Fibroblast of lung (primary cell): ENCODE measurements around the gene TNS1.

Experiments used
- EZH2 ChIP-seq: IDR thresholded peaks from 2 replicates; pipeline ENCODE4 v1.5.1; 2012; ENCODE audit warnings: low read length, control low read depth, mild to moderate bottlenecking; ENCODE audit errors: missing control alignments
- TF ChIP-seq, protein P1 (sequence below), 2 donors: IDR thresholded peaks in 1 of 2; conservative IDR thresholded peaks in 1 of 2; 1 replicate in 1 of 2; 2 replicates in 1 of 2; pipeline ENCODE4 v1.5.1; 2011 to 2012; ENCODE audit warnings: low read length in 2 of 2, control low read depth in 1 of 2, inconsistent platforms in 1 of 2, low read depth in 1 of 2, mild to moderate bottlenecking in 1 of 2

DNA sequence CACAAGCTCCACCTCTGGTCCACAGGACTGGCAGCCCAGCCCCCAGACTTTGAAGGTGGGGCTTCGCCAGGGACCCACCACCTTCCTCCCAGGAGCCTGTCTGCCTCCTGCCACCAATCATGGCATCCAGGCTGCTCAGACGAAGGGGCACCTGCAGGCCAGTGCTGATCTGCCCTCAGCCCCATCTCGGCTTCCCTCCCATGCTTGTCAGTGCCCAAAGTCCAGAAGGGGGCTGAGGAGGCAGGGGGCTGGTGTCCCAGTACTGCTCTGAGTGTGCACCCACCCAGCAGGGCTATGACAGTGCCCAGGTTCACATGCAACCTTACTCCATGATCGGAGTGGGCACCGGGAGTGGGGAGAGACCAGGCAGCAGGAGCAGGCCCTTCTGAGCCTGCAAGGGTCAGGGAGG is 40.9 kb upstream of the TNS1 start:
- TF ChIP-seq, protein P1, sequence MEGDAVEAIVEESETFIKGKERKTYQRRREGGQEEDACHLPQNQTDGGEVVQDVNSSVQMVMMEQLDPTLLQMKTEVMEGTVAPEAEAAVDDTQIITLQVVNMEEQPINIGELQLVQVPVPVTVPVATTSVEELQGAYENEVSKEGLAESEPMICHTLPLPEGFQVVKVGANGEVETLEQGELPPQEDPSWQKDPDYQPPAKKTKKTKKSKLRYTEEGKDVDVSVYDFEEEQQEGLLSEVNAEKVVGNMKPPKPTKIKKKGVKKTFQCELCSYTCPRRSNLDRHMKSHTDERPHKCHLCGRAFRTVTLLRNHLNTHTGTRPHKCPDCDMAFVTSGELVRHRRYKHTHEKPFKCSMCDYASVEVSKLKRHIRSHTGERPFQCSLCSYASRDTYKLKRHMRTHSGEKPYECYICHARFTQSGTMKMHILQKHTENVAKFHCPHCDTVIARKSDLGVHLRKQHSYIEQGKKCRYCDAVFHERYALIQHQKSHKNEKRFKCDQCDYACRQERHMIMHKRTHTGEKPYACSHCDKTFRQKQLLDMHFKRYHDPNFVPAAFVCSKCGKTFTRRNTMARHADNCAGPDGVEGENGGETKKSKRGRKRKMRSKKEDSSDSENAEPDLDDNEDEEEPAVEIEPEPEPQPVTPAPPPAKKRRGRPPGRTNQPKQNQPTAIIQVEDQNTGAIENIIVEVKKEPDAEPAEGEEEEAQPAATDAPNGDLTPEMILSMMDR (conservative IDR thresholded peaks at IDR 0.05 in 1 of 2, IDR thresholded peaks at IDR 0.05 in 1 of 2; ENCODE audit: low read depth in 1 of 2, low read length in 2 of 2), result no peak
- TF ChIP-seq EZH2, result no peak
